ENCODE data around the gene AUTS2. TPM values are rescaled to one million over a fixed set of nuclear protein-coding genes. Genes with fewer than 3 reads are reported as not detected.

The AUTS2 gene
- total and polyA plus RNA-seq, 10 of the 15 experiments (the other 5 are each of a cell fraction or from before 2014, with no cell fraction given) = 6.4 to 55.6 (median 21.6) TPM

GRCh38 chr7:70390251-70390650 lies 792.0 kb downstream of the AUTS2 start (continued):
- TF ChIP-seq HSF1 (IDR thresholded peaks at IDR 0.05; ENCODE audit: low read depth, low read length) = no peak
- TF ChIP-seq PAX5 (IDR thresholded peaks at IDR 0.05; ENCODE audit: borderline replicate concordance, low read depth, low read length) = no peak
- no peak for TF ChIP-seq MEF2B (IDR thresholded peaks at IDR 0.05; ENCODE audit: partially characterized antibody, poor library complexity, severe bottlenecking)
- TF ChIP-seq E2F8 (IDR thresholded peaks at IDR 0.05; ENCODE audit: low read depth, partially characterized antibody) = no peak
- TF ChIP-seq PML (IDR thresholded peaks at IDR 0.05; ENCODE audit: low read length) = no peak

GRCh38 chr7:70392256-70392876 lies 794.1 kb downstream of the AUTS2 start:
- no peak overlapping the region for H3K9ac ChIP-seq (ENCODE audit: control insufficient read depth, insufficient read depth, low read length)
- H4K20me1 ChIP-seq (ENCODE audit: control insufficient read depth, insufficient read depth) = no peaks in the 10 kb centered on the region
- WGBS (ENCODE audit: insufficient coverage, insufficient replicate concordance, low lambda C conversion rate, missing lambda C conversion rate) = 50% methylated on average over 5 of the region's 5 CpGs
- TF ChIP-seq BACH1 (IDR thresholded peaks at IDR 0.05; ENCODE audit: borderline replicate concordance) = no peak
- TF ChIP-seq YY1 (IDR thresholded peaks at IDR 0.05; ENCODE audit: low read depth, low read length) = no peak
- ATAC-seq (no peak), FAIRE-seq (no peak), DNase-seq (ENCODE audit: low read depth, low spot score) (no peak)
- H3K4me3 ChIP-seq = no peak overlapping the region
- ChIA-PET RAD21 (ENCODE audit: unreplicated experiment) (no interaction called here), CTCF (no interaction called here), SMC1A (ENCODE audit: uncharacterized antibody, unreplicated experiment) (interaction anchor here (0.6 kb wide), 1 partner anchor 376 kb away, joined by 3 read pairs; no protein-coding TSS in a partner anchor), POLR2A (no interaction called here)
- no peak overlapping the region for H2AFZ ChIP-seq (ENCODE audit: control insufficient read depth, low read depth, low read length)
- no peak overlapping the region for H3K27ac ChIP-seq (ENCODE audit: control insufficient read depth, insufficient read depth)
- no peaks in the 10 kb centered on the region for H3K36me3 ChIP-seq (ENCODE audit: control insufficient read depth in 2 of 2, insufficient read depth in 2 of 2, low read length in 1 of 2)
- H3K9me3 ChIP-seq (replicated peaks; ENCODE audit: control insufficient read depth, insufficient read depth, low read length) = no peaks in the 10 kb centered on the region
- in situ Hi-C loops (cut with MboI) = no loop called here
- no peak overlapping the region for H3K4me2 ChIP-seq (ENCODE audit: control insufficient read depth, insufficient read depth)
- H3K79me2 ChIP-seq (ENCODE audit: control insufficient read depth, insufficient read depth, low read length) = no peaks in the 10 kb centered on the region
- no TSS peak for BruUV-seq (replicated peaks)
- no peaks in the 10 kb centered on the region for H3K4me1 ChIP-seq (ENCODE audit: control insufficient read depth, insufficient read depth, low read length)
- intact Hi-C loops (cut with micrococcal nuclease; ENCODE audit: unreplicated experiment) = no loop called here
- H3K27me3 ChIP-seq (replicated peaks in 1 of 2; ENCODE audit: control insufficient read depth in 2 of 2, insufficient read depth in 2 of 2, low read length in 1 of 2) = no peaks in the 10 kb centered on the region

Measured in GM12878 (cell line).